ENCODE measurements around the gene DTNBP1.

The DTNBP1 gene

GRCh38 chr6:15522856-15523529 lies 139.8 kb downstream of the DTNBP1 start (continued):
- no peak for TF ChIP-seq GFI1B (tag by site-specific recombination; IDR thresholded peaks at IDR 0.05)
- TF ChIP-seq ZNF623 (tag by site-specific recombination; IDR thresholded peaks at IDR 0.05) = no peak

GRCh38 chr6:15522427-15522826 lies 140.4 kb downstream of the DTNBP1 start:
- POLR2A ChIA-PET = no interaction called here
- Histone ChIP-seq H3K36me3 (ENCODE audit: control insufficient read depth in 2 of 2, insufficient read depth in 1 of 2, low read length in 2 of 2) (peaks cover 18 to 77% of the 10 kb centered on the region in 2 experiments), H3K4me3 (ENCODE audit: low read depth, low read length) (no peak overlapping the region), H3K27ac (ENCODE audit: extremely low read depth, low read depth, low read length) (no peak overlapping the region), H3K4me1 (ENCODE audit: control insufficient read depth, insufficient read depth, low read length) (no peaks in the 10 kb centered on the region), H3K9me3 (ENCODE audit: control insufficient read depth, insufficient read depth, low read depth, low read length) (no peaks in the 10 kb centered on the region)
- TF ChIP-seq ZNF701 (tag by site-specific recombination; IDR thresholded peaks at IDR 0.05) (no peak), ZNF521 (tag by site-specific recombination; IDR thresholded peaks at IDR 0.05) (no peak), ZNF23 (tag by site-specific recombination; IDR thresholded peaks at IDR 0.05; ENCODE audit: borderline replicate concordance) (no peak), ZNF2 (tag by site-specific recombination; IDR thresholded peaks at IDR 0.05) (no peak), ZEB2 (tag by site-specific recombination; IDR thresholded peaks at IDR 0.05) (no peak), ZXDB (tag by site-specific recombination; IDR thresholded peaks at IDR 0.05) (no peak), ZNF121 (tag by site-specific recombination; IDR thresholded peaks at IDR 0.05) (no peak), OVOL3 (tag by site-specific recombination; IDR thresholded peaks at IDR 0.05) (no peak), ZNF776 (tag by site-specific recombination; IDR thresholded peaks at IDR 0.05; ENCODE audit: borderline replicate concordance) (no peak)
- CTCF ChIA-PET = no interaction called here

GRCh38 chr6:15522026-15522425 lies 140.8 kb downstream of the DTNBP1 start:
- Histone ChIP-seq H3K36me3 (ENCODE audit: control insufficient read depth in 2 of 2, insufficient read depth in 1 of 2, low read length in 2 of 2) (peaks cover 18 to 81% of the 10 kb centered on the region in 2 experiments), H3K9me3 (ENCODE audit: control insufficient read depth, insufficient read depth, low read depth, low read length) (no peaks in the 10 kb centered on the region), H3K4me3 (ENCODE audit: low read depth, low read length) (no peak overlapping the region), H3K27ac (ENCODE audit: extremely low read depth, low read depth, low read length) (no peak overlapping the region), H3K4me1 (ENCODE audit: control insufficient read depth, insufficient read depth, low read length) (no peaks in the 10 kb centered on the region)
- ChIA-PET CTCF (no interaction called here), POLR2A (no interaction called here)
- TF ChIP-seq ZNF701 (tag by site-specific recombination; IDR thresholded peaks at IDR 0.05) (no peak), GLIS2 (tag by site-specific recombination; IDR thresholded peaks at IDR 0.05) (peak; percentile 40; the same call in 1 of the 2 replicates), SP2 (tag by site-specific recombination; IDR thresholded peaks at IDR 0.05) (no peak), ZNF704 (tag by site-specific recombination; IDR thresholded peaks at IDR 0.05) (no peak), ZNF202 (tag by site-specific recombination; IDR thresholded peaks at IDR 0.05; ENCODE audit: borderline replicate concordance) (no peak), ZFP3 (tag by site-specific recombination; IDR thresholded peaks at IDR 0.05; ENCODE audit: low read depth) (no peak)

DNA sequence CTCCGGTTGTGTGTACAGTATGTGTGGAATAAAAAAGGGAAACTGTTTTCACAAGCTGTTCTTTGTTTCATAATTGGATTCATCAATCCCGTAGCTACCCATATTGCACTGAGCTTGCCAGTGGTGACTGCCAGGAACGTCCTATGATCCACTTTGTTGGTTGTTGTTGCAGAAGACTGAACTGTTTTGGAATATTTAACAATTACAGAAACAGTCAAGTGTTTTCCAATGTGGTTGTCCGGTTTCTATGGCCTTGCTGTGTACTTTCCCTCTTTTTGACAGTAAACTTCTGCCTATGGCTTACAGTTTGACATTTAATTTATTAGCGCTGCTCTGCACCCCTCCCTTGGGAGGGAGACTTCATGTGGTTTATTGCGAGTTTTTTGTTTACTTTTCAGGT lies 141.2 kb downstream of the DTNBP1 start:
- POLR2A ChIA-PET = no interaction called here
- H3K36me3 ChIP-seq (ENCODE audit: control insufficient read depth in 2 of 2, insufficient read depth in 1 of 2, low read length in 2 of 2) = peaks cover 18 to 85% of the 10 kb centered on the region in 2 experiments
- TF ChIP-seq ZNF560 (tag by site-specific recombination; IDR thresholded peaks at IDR 0.05; ENCODE audit: borderline replicate concordance) (no peak), PRDM2 (tag by site-specific recombination; IDR thresholded peaks at IDR 0.05; ENCODE audit: borderline replicate concordance) (no peak), ZNF423 (tag by site-specific recombination; IDR thresholded peaks at IDR 0.05) (no peak), KLF7 (tag by site-specific recombination; IDR thresholded peaks at IDR 0.05; ENCODE audit: borderline replicate concordance) (no peak), ZBTB21 (tag by site-specific recombination; IDR thresholded peaks at IDR 0.05) (no peak), ZNF202 (tag by site-specific recombination; IDR thresholded peaks at IDR 0.05; ENCODE audit: borderline replicate concordance) (no peak)
- TF ChIP-seq, protein P1, sequence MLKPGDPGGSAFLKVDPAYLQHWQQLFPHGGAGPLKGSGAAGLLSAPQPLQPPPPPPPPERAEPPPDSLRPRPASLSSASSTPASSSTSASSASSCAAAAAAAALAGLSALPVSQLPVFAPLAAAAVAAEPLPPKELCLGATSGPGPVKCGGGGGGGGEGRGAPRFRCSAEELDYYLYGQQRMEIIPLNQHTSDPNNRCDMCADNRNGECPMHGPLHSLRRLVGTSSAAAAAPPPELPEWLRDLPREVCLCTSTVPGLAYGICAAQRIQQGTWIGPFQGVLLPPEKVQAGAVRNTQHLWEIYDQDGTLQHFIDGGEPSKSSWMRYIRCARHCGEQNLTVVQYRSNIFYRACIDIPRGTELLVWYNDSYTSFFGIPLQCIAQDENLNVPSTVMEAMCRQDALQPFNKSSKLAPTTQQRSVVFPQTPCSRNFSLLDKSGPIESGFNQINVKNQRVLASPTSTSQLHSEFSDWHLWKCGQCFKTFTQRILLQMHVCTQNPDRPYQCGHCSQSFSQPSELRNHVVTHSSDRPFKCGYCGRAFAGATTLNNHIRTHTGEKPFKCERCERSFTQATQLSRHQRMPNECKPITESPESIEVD (tag by site-specific recombination; IDR thresholded peaks at IDR 0.05) = peak; percentile 42; the same call in 1 of the 2 replicates

More for the DNA sequence above, 141.2 kb downstream of the DTNBP1 start:
- Histone ChIP-seq H3K9me3 (ENCODE audit: control insufficient read depth, insufficient read depth, low read depth, low read length) (no peaks in the 10 kb centered on the region), H3K27ac (ENCODE audit: extremely low read depth, low read depth, low read length) (no peak overlapping the region), H3K4me3 (ENCODE audit: low read depth, low read length) (no peak overlapping the region), H3K4me1 (ENCODE audit: control insufficient read depth, insufficient read depth, low read length) (no peaks in the 10 kb centered on the region)
- CTCF ChIA-PET = no interaction called here

Data from HEK293 (cell line).